Erythroblast (primary cell): ENCODE results near the gene MATN3.
"Not testable (repeated sequence)": the region's sequence is repeated elsewhere in the genome, so short reads cannot be mapped to it uniquely, and the experiment has no call there.

Experiments
- GATA1 ChIP-seq: IDR thresholded peaks from 2 replicates; pipeline ENCODE4 v1.6.1; 2011; ENCODE audit warnings: low read depth, mild to moderate bottlenecking, control low read depth, low read length, moderate library complexity
- POLR2A ChIP-seq: IDR thresholded peaks from 2 replicates; pipeline ENCODE4 v1.6.1; 2011; ENCODE audit warnings: mild to moderate bottlenecking, low read length

GRCh38 chr2:20045712-20046292, 33.3 kb upstream of the MATN3 start:
- TF ChIP-seq POLR2A, GATA1: not testable (repeated sequence)
